Body of pancreas (tissue), 4 donors: Measurements from ENCODE around the gene HECW1. TPM values are rescaled to one million over a fixed set of nuclear protein-coding genes. Genes with fewer than 3 reads are reported as not detected.

Experiments
- ATAC-seq: fragments of 150-250 bp; one replicate; pipeline ENCODE4 v1.9.1; 2016
- DNase-seq, 4 donors: peaks; one replicate each; pipeline ENCODE4 v3.0.0-alpha.2; 2019
- H3K27ac ChIP-seq, 4 donors: fragments of 200-600 bp; sonication (generic); 1 replicate in 3 of 4; 2 replicates in 1 of 4; pipeline versions ENCODE4 v1.5.1 to v1.6.1; 2016 to 2019; ENCODE audit warnings: mild to moderate bottlenecking in 1 of 4, mixed read lengths in 1 of 4, moderate library complexity in 1 of 4
- H3K27me3 ChIP-seq, 2 donors: fragments of 200-600 bp; sonication (generic); one replicate each; pipeline ENCODE4 v1.6.0; 2016; ENCODE audit warnings: mild to moderate bottlenecking in 1 of 2
- H3K36me3 ChIP-seq, 2 donors: fragments of 200-600 bp; sonication (generic); replicated peaks in 1 of 2; 2 replicates each; pipeline ENCODE4 v1.5.1; 2016; ENCODE audit warnings: low read depth in 2 of 2; ENCODE audit not compliant: insufficient read depth in 1 of 2
- H3K4me1 ChIP-seq: fragments of 200-600 bp; sonication (generic); one replicate; pipeline ENCODE4 v1.6.0; 2016
- H3K4me3 ChIP-seq, 2 donors: fragments of 200-600 bp; sonication (generic); 1 replicate in 1 of 2; 2 replicates in 1 of 2; pipeline ENCODE4 v1.5.1; 2016 to 2019
- H3K9me3 ChIP-seq, 3 donors: fragments of 200-600 bp; sonication (generic); 1 replicate in 2 of 3; 2 replicates in 1 of 3; pipeline ENCODE4 v1.5.1; 2016
- CTCF ChIP-seq, 7 experiments: fragments of 450-650 bp in 4 of 7; fragments of 200-600 bp in 3 of 7; sonication (generic) in 3 of 7; IDR thresholded peaks; one replicate each; pipeline ENCODE4 v1.5.1; 2016 to 2019; ENCODE audit warnings: antibody characterized with exemption in 7 of 7
- POLR2A ChIP-seq, 3 donors: fragments of 450-650 bp; IDR thresholded peaks; one replicate each; pipeline ENCODE4 v1.6.1; 2016; ENCODE audit warnings: antibody characterized with exemption in 3 of 3, mild to moderate bottlenecking in 2 of 3
- WGBS, 2 donors: methylation state at CpG; one replicate each; pipeline ENCODE4 v1.1.5; 2017; 5-methylcytosine and 5-hydroxymethylcytosine counted together
- intact Hi-C: fragments of 100-400 bp; cut with DNase I; formaldehyde crosslinking; loops from one replicate; pipeline ENCODE4 v1.15.1; 2023
- total RNA-seq, 2 donors: library from RNA; depleted of rRNA; stranded (reverse); fragments of >200 nt; gene quantifications; one replicate each; pipeline ENCODE4 v1.1.0, GENCODE V29; 2016

HECW1 gene
- total RNA-seq, 2 donors from 2014 or later, result under 0.01 TPM; not detected in 1

DNA sequence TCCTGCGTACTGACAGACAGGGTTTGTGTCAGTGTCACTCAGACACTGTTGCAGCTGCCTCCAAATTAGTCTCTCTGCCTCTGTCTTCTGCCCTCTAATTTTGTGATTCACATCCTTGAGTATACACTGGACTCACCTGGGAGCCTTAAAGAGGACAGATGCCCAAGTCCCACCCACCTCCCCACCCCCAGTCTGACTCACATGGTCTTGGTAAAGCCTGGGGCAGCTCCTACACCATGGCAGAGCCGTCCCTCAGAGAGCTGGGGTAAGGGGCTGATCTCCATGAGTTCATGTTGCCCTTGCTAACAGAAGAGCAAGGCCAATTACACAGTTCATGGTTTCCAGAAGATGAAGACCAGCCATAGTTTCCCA lies 272.8 kb downstream of the HECW1 start:
- H3K27me3 ChIP-seq, result no peaks in the 10 kb centered on the region
- WGBS, 2 donors, result 48% methylated on average over 2 of the region's 2 CpGs
- no peak for TF ChIP-seq POLR2A (IDR thresholded peaks at IDR 0.05)
- no peak for TF ChIP-seq CTCF (IDR thresholded peaks at IDR 0.05)

GRCh38 chr7:43385856-43386255 lies 273.4 kb downstream of the HECW1 start:
- DNase-seq (no peak), ATAC-seq (no peak)
- no peaks in the 10 kb centered on the region for H3K4me1 ChIP-seq
- no peak overlapping the region for H3K27ac ChIP-seq
- TF ChIP-seq POLR2A (IDR thresholded peaks at IDR 0.05) (no peak), CTCF (IDR thresholded peaks at IDR 0.05) (no peak)
- no peak overlapping the region for H3K4me3 ChIP-seq
- intact Hi-C loops, result no loop called here
- H3K9me3 ChIP-seq, result peaks cover 0 to 3% (median 0%) of the 10 kb centered on the region in 3 donors
- 78 to 82% methylated on average over 2 of the region's 2 CpGs for WGBS, 2 donors
- H3K27me3 ChIP-seq, result no peaks in the 10 kb centered on the region
- no peaks in the 10 kb centered on the region for H3K36me3 ChIP-seq

More for the DNA sequence above, 272.8 kb downstream of the HECW1 start:
- ATAC-seq, result no peak
- no peak overlapping the region for H3K4me3 ChIP-seq
- no peaks in the 10 kb centered on the region for H3K36me3 ChIP-seq
- H3K27ac ChIP-seq, result no peak overlapping the region
- intact Hi-C loops, result no loop called here
- DNase-seq, result no peak
- peaks cover 0 to 3% (median 0%) of the 10 kb centered on the region in 3 donors for H3K9me3 ChIP-seq
- no peaks in the 10 kb centered on the region for H3K4me1 ChIP-seq

DNA sequence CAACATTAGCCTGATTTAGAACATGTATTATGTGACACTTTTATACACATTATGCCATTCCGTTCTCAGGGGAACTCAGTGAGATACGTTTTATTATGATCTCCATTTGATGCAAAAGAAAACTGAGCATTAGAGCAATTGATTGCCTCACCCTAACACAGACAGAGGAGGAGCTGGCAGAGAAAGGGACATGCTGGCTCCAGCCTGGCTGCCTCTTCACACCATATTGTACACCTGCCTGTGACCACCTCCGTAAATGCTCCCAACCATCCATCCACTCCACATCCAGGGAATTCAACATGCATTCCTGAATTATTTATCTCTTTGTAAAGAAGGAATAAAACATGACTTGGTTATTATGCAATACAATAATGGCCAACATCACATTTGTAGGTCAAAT lies 275.5 kb downstream of the HECW1 start:
- no peaks in the 10 kb centered on the region for H3K27me3 ChIP-seq
- TF ChIP-seq CTCF (IDR thresholded peaks at IDR 0.05) (no peak), POLR2A (IDR thresholded peaks at IDR 0.05) (no peak)
- ATAC-seq, result no peak
- H3K9me3 ChIP-seq, result no peaks in the 10 kb centered on the region
- DNase-seq, result no peak
- no peak overlapping the region for H3K4me3 ChIP-seq
- WGBS, 2 donors, result 49 to 77% methylated on average over 3 of the region's 3 CpGs
- no peaks in the 10 kb centered on the region for H3K4me1 ChIP-seq
- H3K27ac ChIP-seq, result no peak overlapping the region
- intact Hi-C loops, result no loop called here
- H3K36me3 ChIP-seq, result no peaks in the 10 kb centered on the region

DNA sequence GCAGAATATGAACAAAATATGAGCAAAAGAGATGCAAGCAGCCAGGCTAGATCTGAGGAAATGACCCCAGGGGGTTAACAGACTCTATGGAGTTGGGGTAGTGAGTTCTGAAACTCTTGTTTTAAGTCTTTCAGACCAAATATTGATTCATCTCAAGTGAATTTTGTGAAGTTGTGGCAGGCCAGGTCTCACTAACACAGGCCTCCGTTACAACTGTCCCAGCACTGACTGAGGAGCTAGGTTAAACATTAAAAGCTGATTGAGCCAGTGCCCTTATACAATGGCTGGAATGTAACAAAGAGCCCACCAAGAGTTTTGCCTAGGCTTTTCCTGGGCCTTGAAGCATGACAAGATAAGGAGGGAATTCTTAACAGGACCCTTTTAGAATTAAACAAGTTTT lies 278.1 kb downstream of the HECW1 start:
- Histone ChIP-seq H3K9me3 (no peaks in the 10 kb centered on the region), H3K36me3 (no peaks in the 10 kb centered on the region), H3K4me1 (no peaks in the 10 kb centered on the region), H3K27ac (no peak overlapping the region), H3K27me3 (no peaks in the 10 kb centered on the region), H3K4me3 (no peak overlapping the region)
- intact Hi-C loops, result no loop called here
- ATAC-seq, result no peak
- no peak for DNase-seq
- 65 to 71% methylated on average over 1 of the region's 1 CpG for WGBS, 2 donors
- TF ChIP-seq POLR2A (IDR thresholded peaks at IDR 0.05) (no peak), CTCF (IDR thresholded peaks at IDR 0.05) (no peak)

- no peak for DNase-seq
- intact Hi-C loops, result no loop called here
Observed at GRCh38 chr7:43391518-43391917, 279.1 kb downstream of the HECW1 start.

More at GRCh38 chr7:43391518-43391917, 279.1 kb downstream of the HECW1 start:
- ATAC-seq, result no peak
- Histone ChIP-seq H3K36me3 (no peaks in the 10 kb centered on the region), H3K27ac (no peak overlapping the region), H3K27me3 (no peaks in the 10 kb centered on the region), H3K4me1 (no peaks in the 10 kb centered on the region), H3K9me3 (no peaks in the 10 kb centered on the region), H3K4me3 (no peak overlapping the region)
- TF ChIP-seq CTCF (IDR thresholded peaks at IDR 0.05), result no peak
- TF ChIP-seq POLR2A (IDR thresholded peaks at IDR 0.05), result no peak
- 12 to 16% methylated on average over 1 of the region's 1 CpG for WGBS, 2 donors
